Measurements from ENCODE around the gene EED.
"Not testable (repeated sequence)": the region's sequence is repeated elsewhere in the genome, so short reads cannot be mapped to it uniquely, and the experiment has no call there.

EED gene

DNA sequence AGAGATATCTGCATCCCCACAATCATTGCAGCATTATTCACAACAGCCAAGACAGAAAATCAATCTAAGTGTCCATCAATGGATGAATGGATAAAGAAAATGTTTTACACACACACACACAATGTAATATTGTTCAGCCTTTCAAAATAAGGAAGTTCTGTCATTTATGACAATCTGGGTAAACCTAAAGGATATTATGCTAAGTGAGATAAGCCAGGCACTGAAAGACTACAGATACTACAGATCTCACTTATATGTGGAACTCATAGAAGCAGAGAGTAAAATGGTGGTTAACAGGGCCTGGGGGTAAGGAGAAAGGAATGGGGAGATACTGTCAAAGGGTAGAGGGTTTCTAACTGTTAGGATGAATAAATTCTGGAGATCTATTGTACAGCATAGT is 36.0 kb upstream of the EED start:
- Histone ChIP-seq H2AFZ (ENCODE audit: low read depth, low read length) (no peak overlapping the region), H3K4me3 (ENCODE audit: low read length) (no peak overlapping the region), H3K27me3 (ENCODE audit: insufficient read depth, low read length) (peaks cover 2% of the 10 kb centered on the region), H3K4me1 (ENCODE audit: insufficient read depth, low read length) (no peaks in the 10 kb centered on the region), H3K9me3 (ENCODE audit: low read length) (no peaks in the 10 kb centered on the region), H3K36me3 (ENCODE audit: insufficient read depth, low read length) (no peaks in the 10 kb centered on the region)

DNA sequence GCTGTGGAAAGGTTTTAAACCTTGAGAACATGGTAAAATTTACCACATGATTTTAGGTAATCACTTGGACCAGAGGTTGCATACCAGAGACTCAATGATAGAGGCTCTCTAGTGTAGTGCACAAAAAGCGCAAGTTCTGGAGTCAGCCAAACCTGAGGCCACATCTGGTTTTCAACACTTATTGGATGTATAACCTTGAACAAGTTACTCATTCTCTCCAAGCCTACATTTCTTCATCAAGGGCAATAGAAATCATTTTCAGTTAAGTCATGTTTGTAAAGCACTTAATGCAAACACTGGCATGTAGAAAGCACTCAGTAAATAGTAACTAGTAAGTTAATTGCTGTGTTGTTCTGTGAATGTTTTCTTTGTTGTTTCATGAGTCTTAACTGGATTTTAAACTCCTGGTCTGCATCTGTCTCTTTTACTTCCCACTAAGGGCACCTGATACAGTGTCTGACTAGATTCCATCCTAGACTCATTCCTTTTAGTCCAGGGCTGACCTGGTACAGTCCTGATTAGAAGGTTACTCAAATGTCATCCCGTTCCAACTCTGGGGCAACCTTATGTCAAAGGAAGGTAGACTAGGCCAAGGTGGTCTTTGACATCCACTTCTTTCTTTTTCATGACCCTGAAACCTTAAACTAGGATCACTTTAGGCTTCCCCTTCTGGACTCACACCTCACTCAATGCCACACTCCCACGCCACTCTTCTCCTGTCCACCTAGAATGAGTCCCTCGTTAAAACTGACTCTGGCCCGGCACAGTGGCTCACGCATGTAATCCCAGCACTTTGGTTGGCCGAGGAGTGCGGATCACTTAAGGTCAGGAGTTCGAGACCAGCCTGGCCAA is 34.5 kb upstream of the EED start:
- H3K27me3 ChIP-seq (ENCODE audit: insufficient read depth, low read length): no peaks in the 10 kb centered on the region
- H2AFZ ChIP-seq (ENCODE audit: low read depth, low read length): no peak overlapping the region
- H3K4me3 ChIP-seq (ENCODE audit: low read length): no peak overlapping the region
- no peaks in the 10 kb centered on the region for H3K4me1 ChIP-seq (ENCODE audit: insufficient read depth, low read length)
- no peaks in the 10 kb centered on the region for H3K36me3 ChIP-seq (ENCODE audit: insufficient read depth, low read length)
- no peaks in the 10 kb centered on the region for H3K9me3 ChIP-seq (ENCODE audit: low read length)

DNA sequence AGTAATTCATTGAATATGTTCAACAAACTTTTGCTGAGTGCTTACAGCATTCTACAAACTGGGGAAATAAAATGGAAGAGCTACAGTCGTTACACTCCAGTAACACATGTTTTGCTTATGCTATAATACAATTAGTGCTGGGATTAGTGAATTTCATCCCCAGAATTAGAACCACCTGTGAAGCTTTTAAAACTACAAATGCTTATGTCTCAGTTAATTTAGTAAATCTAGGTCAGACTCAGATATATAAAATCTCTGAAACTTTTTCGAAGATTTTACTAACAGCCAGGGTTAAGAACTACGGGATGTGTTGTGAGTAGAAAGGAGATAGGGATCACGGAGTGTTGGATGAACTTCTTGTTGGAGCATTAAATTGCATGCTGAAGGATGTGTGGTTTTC is 33.7 kb upstream of the EED start:
- Histone ChIP-seq H3K4me1 (ENCODE audit: insufficient read depth, low read length) (no peaks in the 10 kb centered on the region), H3K27me3 (ENCODE audit: insufficient read depth, low read length) (no peaks in the 10 kb centered on the region), H2AFZ (ENCODE audit: low read depth, low read length) (no peak overlapping the region), H3K4me3 (ENCODE audit: low read length) (no peak overlapping the region), H3K36me3 (ENCODE audit: insufficient read depth, low read length) (no peaks in the 10 kb centered on the region), H3K9me3 (ENCODE audit: low read length) (no peaks in the 10 kb centered on the region)

DNA sequence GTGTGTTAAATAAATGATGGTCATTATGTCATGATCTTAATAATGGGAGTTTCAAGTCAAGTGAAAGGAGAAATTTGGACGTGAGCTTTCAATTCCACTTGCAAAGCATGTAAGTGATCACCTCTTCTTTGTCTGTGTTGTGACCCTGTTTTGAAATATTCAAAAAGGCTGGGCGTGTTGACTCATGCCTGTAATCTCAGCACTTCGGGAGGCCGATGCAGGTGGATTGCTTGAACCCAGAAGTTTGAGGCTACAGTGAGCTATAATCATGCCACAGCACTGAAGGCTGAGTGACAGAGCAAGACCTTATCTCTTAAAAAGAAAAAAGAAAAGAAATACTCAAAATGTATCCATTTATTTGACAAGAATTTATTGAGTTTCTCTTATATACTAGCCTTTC is 32.9 kb upstream of the EED start:
- Histone ChIP-seq H3K4me1 (ENCODE audit: insufficient read depth, low read length) (no peaks in the 10 kb centered on the region), H3K27me3 (ENCODE audit: insufficient read depth, low read length) (no peaks in the 10 kb centered on the region)

DNA sequence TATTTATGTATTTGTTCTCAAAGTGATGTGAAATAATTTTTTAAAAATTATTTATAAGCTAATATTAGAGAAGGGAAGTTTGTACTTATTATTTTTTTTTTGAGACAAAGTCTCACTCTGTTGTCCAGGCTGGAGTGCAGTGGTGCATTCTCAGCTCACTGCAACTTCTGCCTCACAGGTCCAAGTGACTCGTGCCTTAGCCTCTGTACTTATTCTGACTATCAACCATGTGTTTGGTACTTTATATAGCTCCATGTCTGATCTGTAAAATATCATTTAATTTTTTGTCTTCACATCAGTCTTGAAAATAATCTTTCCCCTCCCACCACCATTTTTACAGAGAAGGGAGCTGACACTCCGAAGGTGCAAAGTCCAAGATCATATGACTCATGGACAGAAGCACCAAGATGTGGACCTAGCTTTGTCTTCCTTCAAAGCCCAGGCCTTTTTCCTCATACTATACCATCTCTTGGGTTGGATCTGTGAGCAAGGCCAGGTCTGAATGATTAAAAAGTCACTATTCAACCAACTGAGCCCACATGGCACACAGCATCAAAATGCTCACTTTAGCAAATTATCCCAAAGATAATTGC is 32.4 kb upstream of the EED start:
- Histone ChIP-seq H3K4me1 (ENCODE audit: insufficient read depth, low read length) (no peaks in the 10 kb centered on the region), H3K9me3 (ENCODE audit: low read length) (no peaks in the 10 kb centered on the region), H2AFZ (ENCODE audit: low read depth, low read length) (no peak overlapping the region), H3K27me3 (ENCODE audit: insufficient read depth, low read length) (no peaks in the 10 kb centered on the region), H3K4me3 (ENCODE audit: low read length) (no peak overlapping the region), H3K36me3 (ENCODE audit: insufficient read depth, low read length) (no peaks in the 10 kb centered on the region)

More for the DNA sequence above, 32.9 kb upstream of the EED start:
- H3K36me3 ChIP-seq (ENCODE audit: insufficient read depth, low read length): no peaks in the 10 kb centered on the region
- no peak overlapping the region for H2AFZ ChIP-seq (ENCODE audit: low read depth, low read length)
- H3K9me3 ChIP-seq (ENCODE audit: low read length): no peaks in the 10 kb centered on the region
- no peak overlapping the region for H3K4me3 ChIP-seq (ENCODE audit: low read length)

DNA sequence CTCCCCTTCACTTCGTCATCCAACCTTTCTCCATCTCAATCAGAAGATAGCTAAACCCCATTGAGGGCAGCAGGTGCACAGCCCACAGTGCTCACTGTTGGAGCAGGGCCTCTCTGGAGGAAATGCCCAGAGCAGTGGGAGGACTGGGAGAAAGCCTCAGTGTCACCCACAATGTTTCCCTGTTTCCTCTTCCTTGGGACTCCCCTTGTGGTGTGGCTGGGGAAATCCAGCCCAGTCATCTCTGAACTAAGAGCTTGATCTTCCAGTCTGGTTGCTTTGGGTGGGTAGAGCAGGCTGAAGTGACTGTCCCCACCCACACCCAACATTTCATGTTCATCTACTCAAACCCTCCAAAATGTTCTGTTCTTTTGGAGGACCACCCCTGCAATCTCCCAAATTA is 29.8 kb upstream of the EED start:
- Histone ChIP-seq H3K36me3 (ENCODE audit: insufficient read depth, low read length) (no peaks in the 10 kb centered on the region), H3K4me1 (ENCODE audit: insufficient read depth, low read length) (no peaks in the 10 kb centered on the region), H2AFZ (ENCODE audit: low read depth, low read length) (no peak overlapping the region), H3K9me3 (ENCODE audit: low read length) (no peaks in the 10 kb centered on the region), H3K27me3 (ENCODE audit: insufficient read depth, low read length) (no peaks in the 10 kb centered on the region), H3K4me3 (ENCODE audit: low read length) (no peak overlapping the region)

DNA sequence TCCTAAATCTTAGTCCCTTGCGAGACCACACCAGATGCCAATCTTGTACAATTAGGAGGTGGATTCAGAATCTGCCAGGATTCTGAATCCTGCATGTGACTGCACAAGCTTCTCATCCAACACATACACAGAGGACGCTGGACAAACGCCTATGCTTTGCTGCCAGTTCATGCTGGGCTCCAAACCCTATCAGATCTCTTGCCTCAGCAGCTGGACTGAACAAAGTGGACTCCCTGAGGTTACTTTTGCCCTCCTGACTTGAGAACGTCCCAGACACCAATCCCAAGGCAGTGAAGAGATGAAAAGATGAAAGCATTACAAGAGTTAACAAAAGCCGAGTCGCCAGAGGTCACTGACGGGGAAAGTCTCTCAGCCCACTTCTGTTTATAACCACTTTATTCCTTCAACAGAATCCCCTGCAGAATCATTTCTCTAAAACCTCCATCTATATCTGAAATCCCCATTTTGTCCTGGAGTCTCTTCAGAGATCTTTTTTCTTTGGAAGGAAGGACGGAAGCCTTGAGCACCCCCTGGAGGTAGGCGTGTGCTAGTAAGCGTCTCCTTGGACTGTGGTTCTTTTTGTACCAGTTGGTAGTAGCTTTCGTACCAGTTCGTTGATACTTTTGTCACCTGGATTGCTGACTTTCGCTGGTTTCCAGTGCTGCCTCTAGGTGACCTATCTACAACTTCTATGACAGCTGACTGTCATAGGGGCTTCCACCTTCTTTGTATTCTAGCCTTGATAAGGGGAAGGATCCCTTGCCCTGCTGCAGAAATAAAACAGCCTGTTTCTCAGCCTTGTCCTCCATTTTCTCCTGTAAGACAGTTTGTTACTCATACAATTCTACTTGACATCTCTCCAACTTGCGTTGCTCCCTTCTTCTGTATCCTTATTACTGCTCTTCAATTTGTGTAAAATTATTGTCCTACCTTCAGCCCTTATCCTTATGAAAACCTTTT is 26.1 kb upstream of the EED start:
- Histone ChIP-seq H2AFZ (ENCODE audit: low read depth, low read length) (peak overlapping the region; percentile 55), H3K4me3 (ENCODE audit: low read length) (no peak overlapping the region), H3K9me3 (ENCODE audit: low read length) (no peaks in the 10 kb centered on the region), H3K27me3 (ENCODE audit: insufficient read depth, low read length) (no peaks in the 10 kb centered on the region), H3K4me1 (ENCODE audit: insufficient read depth, low read length) (no peaks in the 10 kb centered on the region), H3K36me3 (ENCODE audit: insufficient read depth, low read length) (no peaks in the 10 kb centered on the region)

DNA sequence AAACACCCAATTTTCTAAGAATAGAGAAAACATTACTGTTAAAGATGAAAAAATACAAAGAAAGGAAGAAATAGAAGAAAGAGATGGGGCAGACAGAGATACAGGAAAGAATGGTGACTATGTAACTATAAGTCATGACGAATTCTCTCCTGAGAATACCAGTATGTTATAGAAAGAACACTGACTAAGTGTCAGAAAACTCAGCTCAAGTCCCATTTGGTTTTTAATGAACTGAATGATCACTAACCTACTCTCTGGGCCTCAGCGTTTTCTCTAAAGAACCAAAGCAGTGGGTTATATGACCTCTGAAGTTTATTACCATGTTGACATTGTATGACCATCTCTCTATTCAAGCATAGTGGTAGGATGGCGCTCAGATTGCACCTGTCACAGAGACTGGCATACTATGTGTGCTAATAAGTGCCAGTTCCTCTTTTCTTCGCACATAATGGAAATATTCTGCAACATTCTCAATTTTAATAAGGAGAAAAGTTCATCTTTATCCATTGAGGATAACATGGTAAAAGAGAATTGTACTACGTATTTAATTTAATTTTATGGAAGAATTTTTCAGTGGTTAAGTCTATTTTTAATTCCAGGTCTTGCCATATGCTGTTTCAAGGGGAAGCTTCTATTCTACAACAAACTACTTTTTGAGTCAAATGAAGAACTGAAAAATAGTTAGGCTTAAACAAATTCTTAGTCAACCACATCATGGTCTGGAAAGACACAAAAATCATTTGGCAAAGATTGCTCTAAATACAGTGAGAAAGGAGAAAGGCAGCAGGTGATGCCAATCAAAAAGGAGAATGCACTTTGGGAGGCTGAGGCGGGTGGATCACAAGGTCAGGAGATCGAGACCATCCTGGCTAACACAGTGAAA is 25.0 kb upstream of the EED start:
- H2AFZ ChIP-seq (ENCODE audit: low read depth, low read length): no peak overlapping the region
- H3K4me3 ChIP-seq (ENCODE audit: low read length): no peak overlapping the region
- H3K9me3 ChIP-seq (ENCODE audit: low read length): no peaks in the 10 kb centered on the region
- H3K36me3 ChIP-seq (ENCODE audit: insufficient read depth, low read length): no peaks in the 10 kb centered on the region
- H3K27me3 ChIP-seq (ENCODE audit: insufficient read depth, low read length): no peaks in the 10 kb centered on the region
- H3K4me1 ChIP-seq (ENCODE audit: insufficient read depth, low read length): no peaks in the 10 kb centered on the region

DNA sequence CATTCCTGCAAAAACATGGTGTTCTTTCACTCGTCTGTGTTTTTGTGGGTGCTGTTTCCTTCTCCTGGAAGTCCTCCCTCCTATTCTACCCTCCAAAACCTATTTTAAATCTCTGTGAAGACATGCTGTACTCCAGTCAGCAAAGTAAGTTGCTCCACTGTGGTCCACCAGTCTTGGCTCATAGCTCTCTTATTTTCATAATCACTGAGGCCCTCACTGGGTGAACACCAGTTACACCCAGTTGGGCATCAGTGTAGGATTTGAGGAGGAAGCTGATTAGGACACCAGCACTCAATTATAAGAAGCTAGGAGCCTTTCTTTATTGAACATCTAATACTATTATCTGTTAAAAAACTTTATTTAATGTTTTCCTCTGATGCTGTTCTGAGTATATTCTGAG is 23.9 kb upstream of the EED start:
- no peaks in the 10 kb centered on the region for H3K4me1 ChIP-seq (ENCODE audit: insufficient read depth, low read length)
- no peak overlapping the region for H3K4me3 ChIP-seq (ENCODE audit: low read length)
- no peak overlapping the region for H2AFZ ChIP-seq (ENCODE audit: low read depth, low read length)
- no peaks in the 10 kb centered on the region for H3K27me3 ChIP-seq (ENCODE audit: insufficient read depth, low read length)
- no peaks in the 10 kb centered on the region for H3K9me3 ChIP-seq (ENCODE audit: low read length)
- no peaks in the 10 kb centered on the region for H3K36me3 ChIP-seq (ENCODE audit: insufficient read depth, low read length)

DNA sequence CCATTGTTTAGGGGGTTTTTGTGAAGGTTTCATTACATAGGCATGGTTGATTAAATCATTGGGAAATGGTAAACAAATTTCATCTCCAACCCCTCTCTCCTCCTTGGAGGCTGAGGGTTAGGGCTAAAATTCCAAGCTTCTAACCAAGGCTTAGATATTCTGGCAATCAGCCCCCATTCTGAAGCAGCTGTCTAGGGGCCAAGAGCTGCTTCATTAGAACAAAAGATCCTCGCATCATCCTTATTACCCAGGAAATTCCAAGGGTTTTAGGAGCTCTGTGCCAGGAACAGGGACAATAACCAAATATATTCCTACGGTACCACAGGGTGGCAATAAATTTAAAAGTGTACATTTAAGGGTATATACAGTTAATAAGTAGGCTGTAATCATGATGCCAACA is 22.5 kb upstream of the EED start:
- no peaks in the 10 kb centered on the region for H3K27me3 ChIP-seq (ENCODE audit: insufficient read depth, low read length)
- no peak overlapping the region for H2AFZ ChIP-seq (ENCODE audit: low read depth, low read length)
- no peak overlapping the region for H3K4me3 ChIP-seq (ENCODE audit: low read length)
- H3K36me3 ChIP-seq (ENCODE audit: insufficient read depth, low read length): no peaks in the 10 kb centered on the region
- no peaks in the 10 kb centered on the region for H3K4me1 ChIP-seq (ENCODE audit: insufficient read depth, low read length)
- H3K9me3 ChIP-seq (ENCODE audit: low read length): no peaks in the 10 kb centered on the region

DNA sequence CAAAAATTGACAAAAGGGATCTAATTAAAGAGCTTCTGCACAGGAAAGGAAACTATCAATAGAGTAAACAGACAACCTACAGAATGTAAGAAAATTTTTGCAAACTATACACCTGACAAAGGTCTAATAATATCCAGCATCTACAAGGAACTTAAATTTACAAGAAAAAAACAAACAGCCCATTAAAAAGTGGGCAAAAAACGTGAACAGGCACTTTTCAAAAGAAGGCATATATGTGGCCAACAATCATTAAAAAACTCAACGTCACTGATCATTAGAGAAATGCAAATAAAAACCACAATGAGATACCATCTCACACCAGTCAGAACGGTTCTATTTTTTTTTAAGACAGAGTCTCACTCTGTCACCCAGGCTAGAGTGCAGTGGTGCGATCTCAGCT is 20.0 kb upstream of the EED start:
- H3K9me3 ChIP-seq (ENCODE audit: low read length); H2AFZ ChIP-seq (ENCODE audit: low read depth, low read length); H3K4me3 ChIP-seq (ENCODE audit: low read length); H3K27me3 ChIP-seq (ENCODE audit: insufficient read depth, low read length); H3K4me1 ChIP-seq (ENCODE audit: insufficient read depth, low read length); H3K36me3 ChIP-seq (ENCODE audit: insufficient read depth, low read length): not testable (repeated sequence)

DNA sequence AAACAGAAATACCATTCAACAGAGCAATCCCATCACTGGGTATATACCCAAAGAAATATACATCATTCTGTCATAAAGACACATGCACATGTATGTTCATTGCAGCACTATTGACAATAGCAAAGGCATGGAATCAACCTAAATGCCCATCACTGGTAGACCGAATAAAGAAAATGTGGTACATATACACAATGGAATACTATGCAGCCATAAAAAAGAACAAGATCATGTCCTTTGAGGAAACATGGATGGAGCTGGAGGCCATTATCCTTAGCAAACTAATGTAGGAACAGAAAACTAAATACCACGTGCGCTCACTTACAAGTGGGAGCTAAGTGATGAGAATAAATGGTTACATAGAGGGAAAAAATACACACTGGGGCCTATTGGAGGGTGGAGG is 19.2 kb upstream of the EED start:
- H3K4me1 ChIP-seq (ENCODE audit: insufficient read depth, low read length); H3K4me3 ChIP-seq (ENCODE audit: low read length); H3K9me3 ChIP-seq (ENCODE audit: low read length); H3K36me3 ChIP-seq (ENCODE audit: insufficient read depth, low read length); H2AFZ ChIP-seq (ENCODE audit: low read depth, low read length); H3K27me3 ChIP-seq (ENCODE audit: insufficient read depth, low read length): not testable (repeated sequence)

Measured in neuron (in vitro differentiated cells).